ENCODE data around the gene KCNE5. TPM values are rescaled to one million over a fixed set of nuclear protein-coding genes. Genes with fewer than 3 reads are reported as not detected.
"Not testable (repeated sequence)": the region's sequence is repeated elsewhere in the genome, so short reads cannot be mapped to it uniquely, and the experiment has no call there.

The KCNE5 gene
- polyA plus RNA-seq, 3 donors = 0.12 to 0.39 (median 0.15) TPM

DNA sequence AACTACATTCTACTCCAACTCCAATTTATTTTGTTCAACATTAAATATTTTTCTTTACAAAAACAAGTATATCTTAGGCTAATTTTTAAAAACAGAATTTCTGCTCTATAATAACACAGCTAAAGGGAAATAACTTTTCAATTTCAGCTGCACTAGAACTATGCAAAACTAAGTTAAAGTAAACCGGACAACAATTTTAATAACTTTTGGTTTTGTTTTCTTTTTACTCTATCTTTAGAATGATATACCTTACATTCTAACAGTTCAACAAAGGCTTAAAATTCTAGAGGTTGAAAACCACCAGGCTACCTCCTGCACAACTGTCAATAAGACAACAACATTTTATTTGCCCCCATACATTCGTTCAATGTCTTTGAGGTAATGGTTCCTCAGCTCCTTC, 18.7 kb upstream of the KCNE5 start:
- DNase-seq = no peak
- no peaks in the 10 kb centered on the region for H3K9me3 ChIP-seq (replicated peaks in 1 of 2; ENCODE audit: control insufficient read depth in 1 of 2, insufficient read depth in 1 of 2, low read length in 2 of 2)
- no peaks in the 10 kb centered on the region for H3K79me2 ChIP-seq (ENCODE audit: insufficient read depth, low read length)
- H3K27ac ChIP-seq (ENCODE audit: low read depth in 1 of 2, low read length in 2 of 2) = no peak overlapping the region
- peaks cover 0 to 4% (median 0%) of the 10 kb centered on the region in 3 donors for H3K27me3 Mint-ChIP-seq (ENCODE audit: low read depth in 3 of 3)
- intact Hi-C loops (cut with micrococcal nuclease) = no loop called here
- WGBS (ENCODE audit: insufficient coverage) = no CpG with 5 or more reads among the region's 2 CpGs
- H3K4me3 ChIP-seq (replicated peaks in 1 of 3; ENCODE audit: low read depth in 2 of 3, low read length in 3 of 3) = no peak overlapping the region
- H3K4me2 ChIP-seq (replicated peaks; ENCODE audit: extremely low read depth, low read length, poor library complexity, severe bottlenecking) = no peak overlapping the region
- TF ChIP-seq, protein P1, sequence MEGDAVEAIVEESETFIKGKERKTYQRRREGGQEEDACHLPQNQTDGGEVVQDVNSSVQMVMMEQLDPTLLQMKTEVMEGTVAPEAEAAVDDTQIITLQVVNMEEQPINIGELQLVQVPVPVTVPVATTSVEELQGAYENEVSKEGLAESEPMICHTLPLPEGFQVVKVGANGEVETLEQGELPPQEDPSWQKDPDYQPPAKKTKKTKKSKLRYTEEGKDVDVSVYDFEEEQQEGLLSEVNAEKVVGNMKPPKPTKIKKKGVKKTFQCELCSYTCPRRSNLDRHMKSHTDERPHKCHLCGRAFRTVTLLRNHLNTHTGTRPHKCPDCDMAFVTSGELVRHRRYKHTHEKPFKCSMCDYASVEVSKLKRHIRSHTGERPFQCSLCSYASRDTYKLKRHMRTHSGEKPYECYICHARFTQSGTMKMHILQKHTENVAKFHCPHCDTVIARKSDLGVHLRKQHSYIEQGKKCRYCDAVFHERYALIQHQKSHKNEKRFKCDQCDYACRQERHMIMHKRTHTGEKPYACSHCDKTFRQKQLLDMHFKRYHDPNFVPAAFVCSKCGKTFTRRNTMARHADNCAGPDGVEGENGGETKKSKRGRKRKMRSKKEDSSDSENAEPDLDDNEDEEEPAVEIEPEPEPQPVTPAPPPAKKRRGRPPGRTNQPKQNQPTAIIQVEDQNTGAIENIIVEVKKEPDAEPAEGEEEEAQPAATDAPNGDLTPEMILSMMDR (IDR thresholded peaks at IDR 0.05) = no peak
- H3K36me3 ChIP-seq (replicated peaks in 1 of 2; ENCODE audit: control insufficient read depth in 1 of 2, insufficient read depth in 2 of 2, low read length in 2 of 2) = peaks cover 0 to 22% of the 10 kb centered on the region in 2 donors
- H3K36me3 Mint-ChIP-seq = peaks cover 22 to 30% of the 10 kb centered on the region in 2 donors
- H4K20me1 ChIP-seq (ENCODE audit: insufficient read depth, low read length) = peaks cover 15% of the 10 kb centered on the region
- no peaks in the 10 kb centered on the region for H3K27me3 ChIP-seq (ENCODE audit: control insufficient read depth in 2 of 2, insufficient read depth in 2 of 2, low read length in 2 of 2)
- H3K4me3 Mint-ChIP-seq = no peak overlapping the region
- no peak overlapping the region for H2AFZ ChIP-seq (ENCODE audit: insufficient read depth, low read depth, low read length, poor library complexity, severe bottlenecking)
- H3K4me1 ChIP-seq (ENCODE audit: control insufficient read depth in 1 of 2, insufficient read depth in 2 of 2, low read length in 2 of 2) = no peaks in the 10 kb centered on the region
- no peak overlapping the region for H3K9ac ChIP-seq (ENCODE audit: insufficient read depth, low read length, poor library complexity, severe bottlenecking)
- no peak overlapping the region for H3K27ac Mint-ChIP-seq
- no peaks in the 10 kb centered on the region for H3K4me1 Mint-ChIP-seq
- peaks cover 0 to 1% (median 0%) of the 10 kb centered on the region in 7 donors for H3K9me3 Mint-ChIP-seq

DNA sequence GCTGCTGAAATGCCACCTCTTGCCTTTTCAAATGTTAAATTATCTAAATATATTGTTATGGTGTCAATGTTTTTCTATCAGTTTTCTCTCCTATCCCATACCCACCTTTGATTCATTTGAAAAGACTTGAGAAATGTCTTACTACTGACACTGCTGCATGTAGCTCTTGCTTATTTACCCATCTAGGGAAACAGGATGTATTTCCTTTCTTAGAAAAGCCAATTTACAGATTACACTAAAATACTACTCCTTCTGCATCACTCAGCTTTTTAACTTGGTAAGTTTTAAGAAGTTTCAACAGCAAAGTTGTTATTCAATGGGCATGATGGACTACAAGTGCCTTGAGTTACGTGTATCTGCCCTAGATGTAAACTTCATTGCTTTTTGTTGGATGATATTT, 13.2 kb upstream of the KCNE5 start:
- Histone ChIP-seq H3K9ac (ENCODE audit: insufficient read depth, low read length, poor library complexity, severe bottlenecking) (no peak overlapping the region), H3K27me3 (ENCODE audit: control insufficient read depth in 2 of 2, insufficient read depth in 2 of 2, low read length in 2 of 2) (no peaks in the 10 kb centered on the region), H3K4me3 (replicated peaks in 1 of 3; ENCODE audit: low read depth in 2 of 3, low read length in 3 of 3) (no peak overlapping the region), H3K36me3 (replicated peaks in 1 of 2; ENCODE audit: control insufficient read depth in 1 of 2, insufficient read depth in 2 of 2, low read length in 2 of 2) (peaks cover 0 to 21% of the 10 kb centered on the region in 2 donors), H2AFZ (ENCODE audit: insufficient read depth, low read depth, low read length, poor library complexity, severe bottlenecking) (no peak overlapping the region), H4K20me1 (ENCODE audit: insufficient read depth, low read length) (no peaks in the 10 kb centered on the region), H3K27ac (ENCODE audit: low read depth in 1 of 2, low read length in 2 of 2) (no peak overlapping the region), H3K4me1 (ENCODE audit: control insufficient read depth in 1 of 2, insufficient read depth in 2 of 2, low read length in 2 of 2) (no peaks in the 10 kb centered on the region), H3K4me2 (replicated peaks; ENCODE audit: extremely low read depth, low read length, poor library complexity, severe bottlenecking) (no peak overlapping the region), H3K79me2 (ENCODE audit: insufficient read depth, low read length) (no peaks in the 10 kb centered on the region), H3K9me3 (replicated peaks in 1 of 2; ENCODE audit: control insufficient read depth in 1 of 2, insufficient read depth in 1 of 2, low read length in 2 of 2) (no peaks in the 10 kb centered on the region)
- Mint-ChIP-seq H3K27ac (no peak overlapping the region), H3K36me3 (peaks cover 18 to 28% of the 10 kb centered on the region in 2 donors), H3K4me3 (no peak overlapping the region), H3K27me3 (ENCODE audit: low read depth in 3 of 3) (peaks cover 0 to 5% (median 0%) of the 10 kb centered on the region in 3 donors), H3K9me3 (peaks cover 0 to 3% (median 0%) of the 10 kb centered on the region in 7 donors), H3K4me1 (no peaks in the 10 kb centered on the region)
- no CpG with 5 or more reads among the region's 1 CpG for WGBS (ENCODE audit: insufficient coverage)
- DNase-seq = no peak
- intact Hi-C loops (cut with micrococcal nuclease) = loop anchor here in 1 of 2 donors (10.0 kb wide), 1 partner anchor 153 kb away; the partner anchor contains the start of gene GUCY2F
- TF ChIP-seq, protein P1 (IDR thresholded peaks at IDR 0.05) = no peak

DNA sequence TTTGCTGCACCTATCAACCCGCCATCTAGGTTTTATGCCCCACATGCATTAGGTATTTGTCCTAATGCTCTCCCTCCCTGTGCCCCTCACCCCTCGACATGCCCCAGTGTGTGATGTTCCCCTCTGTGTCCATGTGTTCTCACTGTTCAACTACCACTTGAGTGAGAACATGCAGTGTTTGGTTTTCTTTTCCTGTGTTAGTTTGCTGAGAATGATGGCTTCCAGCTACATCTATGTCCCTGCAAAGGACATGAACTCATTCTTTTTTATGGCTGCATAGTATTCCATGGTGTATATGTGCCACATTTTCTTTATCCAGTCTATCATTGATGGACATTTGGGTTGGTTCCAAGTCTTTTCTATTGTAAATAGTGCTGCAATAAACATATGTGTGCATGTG, 12.5 kb upstream of the KCNE5 start:
- not testable (repeated sequence) for H3K79me2 ChIP-seq (ENCODE audit: insufficient read depth, low read length); H3K4me3 ChIP-seq (replicated peaks in 1 of 3; ENCODE audit: low read depth in 2 of 3, low read length in 3 of 3); H3K27me3 Mint-ChIP-seq (ENCODE audit: low read depth in 3 of 3); H3K4me3 Mint-ChIP-seq; H3K4me1 ChIP-seq (ENCODE audit: control insufficient read depth in 1 of 2, insufficient read depth in 2 of 2, low read length in 2 of 2); H3K9ac ChIP-seq (ENCODE audit: insufficient read depth, low read length, poor library complexity, severe bottlenecking); H3K27me3 ChIP-seq (ENCODE audit: control insufficient read depth in 2 of 2, insufficient read depth in 2 of 2, low read length in 2 of 2); H3K9me3 ChIP-seq (replicated peaks in 1 of 2; ENCODE audit: control insufficient read depth in 1 of 2, insufficient read depth in 1 of 2, low read length in 2 of 2); H4K20me1 ChIP-seq (ENCODE audit: insufficient read depth, low read length); H3K27ac ChIP-seq (ENCODE audit: low read depth in 1 of 2, low read length in 2 of 2); H2AFZ ChIP-seq (ENCODE audit: insufficient read depth, low read depth, low read length, poor library complexity, severe bottlenecking); H3K9me3 Mint-ChIP-seq; DNase-seq; H3K27ac Mint-ChIP-seq; H3K4me1 Mint-ChIP-seq; H3K4me2 ChIP-seq (replicated peaks; ENCODE audit: extremely low read depth, low read length, poor library complexity, severe bottlenecking)
- no CpG with 5 or more reads among the region's 2 CpGs for WGBS (ENCODE audit: insufficient coverage)
- intact Hi-C loops (cut with micrococcal nuclease) = loop anchor here in 1 of 2 donors (10.0 kb wide), 1 partner anchor 153 kb away; the partner anchor contains the start of gene GUCY2F
- H3K36me3 ChIP-seq (replicated peaks in 1 of 2; ENCODE audit: control insufficient read depth in 1 of 2, insufficient read depth in 2 of 2, low read length in 2 of 2) = peaks cover 0 to 21% of the 10 kb centered on the region in 2 donors
- H3K36me3 Mint-ChIP-seq = peaks cover 16 to 26% of the 10 kb centered on the region in 2 donors

Data from CD14-positive monocyte (primary cell).